ENCODE measurements around the gene KRT6B.

The KRT6B gene

DNA sequence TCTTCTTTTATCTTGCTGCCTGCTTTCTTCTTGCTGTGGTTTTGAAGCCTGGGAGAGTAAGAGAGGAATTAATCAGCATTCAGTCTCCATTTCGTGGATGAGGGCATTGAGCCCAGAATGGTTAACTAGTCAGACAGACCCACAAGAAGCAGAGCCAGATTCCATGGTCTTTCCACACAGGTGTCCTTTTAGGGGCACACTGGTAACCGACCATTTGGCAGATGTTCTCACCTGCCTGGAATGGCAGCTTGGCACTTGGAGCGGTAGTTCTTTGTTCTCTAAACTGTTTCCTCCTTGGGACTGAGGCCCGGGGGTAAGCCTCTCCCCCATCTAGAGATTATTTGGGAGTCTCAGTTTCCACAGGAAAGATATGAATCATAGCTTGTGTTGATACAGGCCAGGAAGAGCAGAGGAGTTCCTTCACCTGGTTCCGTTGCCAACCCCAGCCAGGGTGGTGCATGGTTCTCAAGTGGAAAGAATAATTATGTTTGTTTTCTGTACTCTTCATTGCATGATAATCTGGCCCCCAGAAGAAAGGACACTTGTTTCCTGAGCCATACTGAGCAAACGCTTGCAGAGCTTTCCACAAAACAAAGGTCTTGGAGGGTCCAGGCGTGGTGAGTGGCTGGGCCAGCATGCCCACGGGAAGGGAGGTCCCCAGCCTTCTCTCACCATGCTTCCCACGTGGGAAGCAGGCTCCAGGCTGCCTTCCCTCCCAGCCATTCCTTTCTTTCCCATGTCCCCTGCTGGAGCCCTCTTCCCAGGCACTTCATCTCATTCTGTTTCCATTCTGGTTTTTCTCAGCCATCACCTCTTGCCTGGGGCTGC is 15.7 kb downstream of the KRT6B start:
- H3K4me2 ChIP-seq: no peak overlapping the region
- H3K36me3 ChIP-seq (ENCODE audit: insufficient read depth): no peaks in the 10 kb centered on the region
- H3K4me3 ChIP-seq (IDR thresholded peaks at IDR 0.05; ENCODE audit: insufficient read depth, low read depth, low read length): no peak overlapping the region
- H3K4me1 ChIP-seq (ENCODE audit: low read depth, poor library complexity, severe bottlenecking): no peaks in the 10 kb centered on the region
- H3K9ac ChIP-seq: no peak overlapping the region
- H3K79me2 ChIP-seq (ENCODE audit: insufficient read depth, low read depth): no peaks in the 10 kb centered on the region
- no peak overlapping the region for H2AFZ ChIP-seq (ENCODE audit: low read depth)
- H4K20me1 ChIP-seq (ENCODE audit: insufficient read depth): no peaks in the 10 kb centered on the region
- TF ChIP-seq, protein P1, sequence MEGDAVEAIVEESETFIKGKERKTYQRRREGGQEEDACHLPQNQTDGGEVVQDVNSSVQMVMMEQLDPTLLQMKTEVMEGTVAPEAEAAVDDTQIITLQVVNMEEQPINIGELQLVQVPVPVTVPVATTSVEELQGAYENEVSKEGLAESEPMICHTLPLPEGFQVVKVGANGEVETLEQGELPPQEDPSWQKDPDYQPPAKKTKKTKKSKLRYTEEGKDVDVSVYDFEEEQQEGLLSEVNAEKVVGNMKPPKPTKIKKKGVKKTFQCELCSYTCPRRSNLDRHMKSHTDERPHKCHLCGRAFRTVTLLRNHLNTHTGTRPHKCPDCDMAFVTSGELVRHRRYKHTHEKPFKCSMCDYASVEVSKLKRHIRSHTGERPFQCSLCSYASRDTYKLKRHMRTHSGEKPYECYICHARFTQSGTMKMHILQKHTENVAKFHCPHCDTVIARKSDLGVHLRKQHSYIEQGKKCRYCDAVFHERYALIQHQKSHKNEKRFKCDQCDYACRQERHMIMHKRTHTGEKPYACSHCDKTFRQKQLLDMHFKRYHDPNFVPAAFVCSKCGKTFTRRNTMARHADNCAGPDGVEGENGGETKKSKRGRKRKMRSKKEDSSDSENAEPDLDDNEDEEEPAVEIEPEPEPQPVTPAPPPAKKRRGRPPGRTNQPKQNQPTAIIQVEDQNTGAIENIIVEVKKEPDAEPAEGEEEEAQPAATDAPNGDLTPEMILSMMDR (conservative IDR thresholded peaks at IDR 0.05; ENCODE audit: low read depth, low read length): no peak
- peaks cover 46% of the 10 kb centered on the region for H3K27me3 ChIP-seq (ENCODE audit: insufficient read depth, low read depth)
- no peak overlapping the region for H3K27ac ChIP-seq

DNA sequence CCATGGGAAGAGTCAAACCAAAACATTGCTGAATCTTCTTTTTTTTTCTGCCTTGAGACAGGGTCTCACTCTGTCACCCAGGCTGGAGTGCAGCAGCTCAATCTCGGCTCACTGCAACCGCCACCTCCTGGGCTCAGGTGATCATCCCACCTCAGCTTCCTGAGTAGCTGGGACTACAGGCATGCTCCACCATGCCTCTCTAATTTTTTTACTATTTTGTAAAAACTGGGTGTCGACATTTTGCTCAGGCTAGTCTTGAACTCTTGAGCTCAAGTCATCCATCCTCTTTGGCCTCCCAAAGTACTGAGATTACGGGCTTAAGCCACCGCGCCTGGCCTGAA is 16.3 kb downstream of the KRT6B start:
- Histone ChIP-seq H3K27me3 (ENCODE audit: insufficient read depth, low read depth) (peaks cover 51% of the 10 kb centered on the region), H3K27ac (no peak overlapping the region), H3K79me2 (ENCODE audit: insufficient read depth, low read depth) (no peaks in the 10 kb centered on the region), H3K9ac (no peak overlapping the region), H3K4me3 (IDR thresholded peaks at IDR 0.05; ENCODE audit: insufficient read depth, low read depth, low read length) (no peak overlapping the region), H3K36me3 (ENCODE audit: insufficient read depth) (no peaks in the 10 kb centered on the region), H3K4me2 (no peak overlapping the region), H3K4me1 (ENCODE audit: low read depth, poor library complexity, severe bottlenecking) (no peaks in the 10 kb centered on the region), H2AFZ (ENCODE audit: low read depth) (no peak overlapping the region), H4K20me1 (ENCODE audit: insufficient read depth) (no peaks in the 10 kb centered on the region)
- TF ChIP-seq, protein P1 (conservative IDR thresholded peaks at IDR 0.05; ENCODE audit: low read depth, low read length): no peak

DNA sequence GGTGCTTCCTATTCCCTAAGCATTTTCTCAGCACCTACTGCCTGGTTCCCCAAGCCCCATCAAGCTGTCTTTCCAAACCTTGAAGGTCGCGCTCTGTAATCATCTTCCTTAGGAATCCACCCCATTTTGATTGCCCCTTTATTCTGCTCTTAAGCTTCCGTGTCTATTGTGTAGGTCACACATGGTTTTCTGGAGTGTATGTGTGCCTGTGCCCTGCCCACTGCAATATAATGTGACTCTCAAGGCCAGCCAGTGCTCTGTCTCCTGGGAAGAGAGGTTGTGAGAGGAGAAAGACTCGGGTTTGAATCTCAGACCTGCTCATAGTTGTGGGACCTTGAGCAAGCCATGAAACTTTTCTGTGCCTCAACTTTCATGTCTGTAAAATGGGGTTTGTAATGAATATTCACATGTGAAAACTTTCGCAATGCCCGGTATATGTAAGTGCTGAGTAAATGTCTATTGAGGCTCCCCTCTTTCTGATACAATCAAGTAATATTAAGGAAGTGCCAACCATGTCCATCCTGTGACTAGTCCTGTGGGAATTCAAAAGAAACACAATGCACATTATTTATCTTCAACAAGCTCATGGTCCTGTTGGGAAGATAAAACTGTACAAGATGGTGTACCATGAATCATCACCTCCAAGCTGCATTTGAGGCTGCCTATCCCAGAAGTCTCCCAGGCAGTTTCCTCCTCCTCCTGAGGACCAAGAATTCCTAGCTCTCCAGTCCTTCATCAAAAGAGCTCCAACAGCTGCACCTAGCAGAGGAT is 17.0 kb downstream of the KRT6B start:
- H3K4me1 ChIP-seq (ENCODE audit: low read depth, poor library complexity, severe bottlenecking): no peaks in the 10 kb centered on the region
- TF ChIP-seq, protein P1 (conservative IDR thresholded peaks at IDR 0.05; ENCODE audit: low read depth, low read length): no peak
- H4K20me1 ChIP-seq (ENCODE audit: insufficient read depth): no peaks in the 10 kb centered on the region
- no peak overlapping the region for H3K9ac ChIP-seq
- no peak overlapping the region for H3K4me2 ChIP-seq
- no peak overlapping the region for H3K27ac ChIP-seq
- no peak overlapping the region for H3K4me3 ChIP-seq (IDR thresholded peaks at IDR 0.05; ENCODE audit: insufficient read depth, low read depth, low read length)
- H2AFZ ChIP-seq (ENCODE audit: low read depth): no peak overlapping the region
- H3K27me3 ChIP-seq (ENCODE audit: insufficient read depth, low read depth): peaks cover 58% of the 10 kb centered on the region
- no peaks in the 10 kb centered on the region for H3K36me3 ChIP-seq (ENCODE audit: insufficient read depth)
- no peaks in the 10 kb centered on the region for H3K79me2 ChIP-seq (ENCODE audit: insufficient read depth, low read depth)

DNA sequence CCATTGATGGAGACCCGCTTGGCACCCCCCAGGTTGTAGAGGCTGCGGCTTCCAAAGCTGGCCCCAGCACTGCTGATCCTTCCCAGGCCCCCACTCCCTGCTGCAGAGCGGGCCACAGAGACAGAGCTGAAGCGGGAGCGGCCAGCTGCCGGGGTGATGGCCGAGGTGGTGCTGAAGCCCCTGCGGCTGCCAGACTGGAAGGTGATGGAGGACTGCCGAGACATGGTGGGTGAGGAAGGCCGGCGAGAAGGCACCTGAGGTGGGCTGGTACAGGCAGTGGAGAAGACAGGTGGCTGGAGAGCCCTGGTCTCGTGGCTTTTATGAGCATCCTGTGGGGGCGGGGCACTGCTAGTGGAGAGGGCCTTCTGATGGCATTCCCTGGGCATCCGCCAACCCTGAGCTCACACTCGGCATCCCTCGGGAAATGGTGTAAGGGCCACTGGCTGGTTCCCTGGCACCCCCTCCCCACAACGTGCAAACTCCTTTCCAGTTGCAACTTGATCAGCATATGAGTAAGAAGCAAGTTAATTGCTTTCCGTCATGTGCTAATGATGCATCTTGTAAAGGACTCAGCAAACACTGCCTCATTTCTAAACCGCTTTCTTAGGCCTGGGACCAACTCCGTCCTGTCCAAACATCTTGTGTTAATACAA is 17.7 kb downstream of the KRT6B start, which contains the start of gene KRT75:
KRT75 (minus strand) TSS at position 291 of the 653 bp plus-strand sequence; CDS start at position 224, 67 bp downstream.
- Histone ChIP-seq H3K36me3 (ENCODE audit: insufficient read depth) (no peaks in the 10 kb centered on the region), H4K20me1 (ENCODE audit: insufficient read depth) (no peaks in the 10 kb centered on the region), H3K4me2 (no peak within 1 kb of the TSS), H3K4me3 (IDR thresholded peaks at IDR 0.05; ENCODE audit: insufficient read depth, low read depth, low read length) (no peak within 1 kb of the TSS), H3K27me3 (ENCODE audit: insufficient read depth, low read depth) (peaks cover 63% of the 10 kb centered on the region), H2AFZ (ENCODE audit: low read depth) (no peak within 1 kb of the TSS), H3K9ac (no peak within 1 kb of the TSS), H3K27ac (no peak within 1 kb of the TSS), H3K79me2 (ENCODE audit: insufficient read depth, low read depth) (no peaks in the 10 kb centered on the region), H3K4me1 (ENCODE audit: low read depth, poor library complexity, severe bottlenecking) (no peaks in the 10 kb centered on the region)
- TF ChIP-seq, protein P1 (conservative IDR thresholded peaks at IDR 0.05; ENCODE audit: low read depth, low read length): no peak
